Measurements from ENCODE around the gene JAK3. TPM values are rescaled to one million over a fixed set of nuclear protein-coding genes. Genes with fewer than 3 reads are reported as not detected.

JAK3 gene
- total RNA-seq, 1 experiment from 2014 or later = not detected

DNA sequence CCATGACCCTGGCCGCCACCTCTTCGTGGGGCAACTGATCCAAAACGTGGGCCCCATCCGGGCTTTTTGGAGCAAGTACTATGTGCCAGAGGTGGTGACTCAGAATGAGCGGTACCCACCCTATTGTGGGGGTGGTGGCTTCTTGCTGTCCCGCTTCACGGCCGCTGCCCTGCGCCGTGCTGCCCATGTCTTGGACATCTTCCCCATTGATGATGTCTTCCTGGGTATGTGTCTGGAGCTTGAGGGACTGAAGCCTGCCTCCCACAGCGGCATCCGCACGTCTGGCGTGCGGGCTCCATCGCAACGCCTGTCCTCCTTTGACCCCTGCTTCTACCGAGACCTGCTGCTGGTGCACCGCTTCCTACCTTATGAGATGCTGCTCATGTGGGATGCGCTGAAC, 36.1 kb downstream of the JAK3 start:
- ChIA-PET CTCF (no interaction called here), POLR2A (no interaction called here)
- Histone ChIP-seq H3K36me3 (ENCODE audit: control insufficient read depth, insufficient read depth, low read length) (no peaks in the 10 kb centered on the region), H3K27me3 (replicated peaks; ENCODE audit: control insufficient read depth, insufficient read depth, low read length) (no peaks in the 10 kb centered on the region), H3K9me3 (no peaks in the 10 kb centered on the region), H3K4me3 (ENCODE audit: low read depth, low read length) (no peak overlapping the region), H3K4me1 (no peaks in the 10 kb centered on the region)
- BruUV-seq (replicated peaks) = no TSS peak
- intact Hi-C loops (cut with micrococcal nuclease; ENCODE audit: unreplicated experiment) = no loop called here
- Mint-ChIP-seq H3K4me1 (ENCODE audit: low read depth, unreplicated experiment) (no peaks in the 10 kb centered on the region), H3K4me3 (ENCODE audit: unreplicated experiment) (no peak overlapping the region), H3K27me3 (ENCODE audit: insufficient read depth, unreplicated experiment) (peaks cover 2% of the 10 kb centered on the region), H3K9me3 (ENCODE audit: unreplicated experiment) (no peaks in the 10 kb centered on the region), H3K36me3 (ENCODE audit: insufficient read depth, unreplicated experiment) (peaks cover 5% of the 10 kb centered on the region), H3K27ac (ENCODE audit: unreplicated experiment) (no peak overlapping the region)
- no peak for DNase-seq
- TF ChIP-seq, protein P1, sequence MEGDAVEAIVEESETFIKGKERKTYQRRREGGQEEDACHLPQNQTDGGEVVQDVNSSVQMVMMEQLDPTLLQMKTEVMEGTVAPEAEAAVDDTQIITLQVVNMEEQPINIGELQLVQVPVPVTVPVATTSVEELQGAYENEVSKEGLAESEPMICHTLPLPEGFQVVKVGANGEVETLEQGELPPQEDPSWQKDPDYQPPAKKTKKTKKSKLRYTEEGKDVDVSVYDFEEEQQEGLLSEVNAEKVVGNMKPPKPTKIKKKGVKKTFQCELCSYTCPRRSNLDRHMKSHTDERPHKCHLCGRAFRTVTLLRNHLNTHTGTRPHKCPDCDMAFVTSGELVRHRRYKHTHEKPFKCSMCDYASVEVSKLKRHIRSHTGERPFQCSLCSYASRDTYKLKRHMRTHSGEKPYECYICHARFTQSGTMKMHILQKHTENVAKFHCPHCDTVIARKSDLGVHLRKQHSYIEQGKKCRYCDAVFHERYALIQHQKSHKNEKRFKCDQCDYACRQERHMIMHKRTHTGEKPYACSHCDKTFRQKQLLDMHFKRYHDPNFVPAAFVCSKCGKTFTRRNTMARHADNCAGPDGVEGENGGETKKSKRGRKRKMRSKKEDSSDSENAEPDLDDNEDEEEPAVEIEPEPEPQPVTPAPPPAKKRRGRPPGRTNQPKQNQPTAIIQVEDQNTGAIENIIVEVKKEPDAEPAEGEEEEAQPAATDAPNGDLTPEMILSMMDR (IDR thresholded peaks at IDR 0.05; ENCODE audit: insufficient read depth in 1 of 2, low read depth in 1 of 2, low read length in 1 of 2, severe bottlenecking in 1 of 2, unreplicated experiment in 1 of 2) = no peak

DNA sequence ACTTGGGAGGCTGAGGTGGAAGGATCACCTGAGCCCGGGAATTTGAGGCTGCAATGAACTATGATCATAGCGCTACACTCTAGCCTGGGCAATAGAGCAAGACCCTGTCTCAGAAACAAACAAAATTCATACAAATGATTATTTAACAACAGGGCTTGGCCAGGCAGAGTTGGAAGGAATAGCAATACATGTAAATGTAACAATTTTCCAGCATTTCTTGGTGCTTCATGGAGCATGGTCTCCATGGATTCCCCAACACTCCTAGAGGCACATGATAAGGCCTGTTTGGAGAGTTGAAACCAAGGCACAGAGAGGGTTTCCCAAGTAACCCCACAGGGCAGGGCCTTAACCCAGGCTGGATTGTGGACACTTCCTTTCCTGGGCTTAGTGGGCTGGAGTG, 36.7 kb downstream of the JAK3 start:
- ChIA-PET CTCF (no interaction called here), POLR2A (no interaction called here)
- no TSS peak for BruUV-seq (replicated peaks)
- Mint-ChIP-seq H3K36me3 (ENCODE audit: insufficient read depth, unreplicated experiment) (no peaks in the 10 kb centered on the region), H3K27me3 (ENCODE audit: insufficient read depth, unreplicated experiment) (peaks cover 2% of the 10 kb centered on the region), H3K4me1 (ENCODE audit: low read depth, unreplicated experiment) (no peaks in the 10 kb centered on the region), H3K27ac (ENCODE audit: unreplicated experiment) (no peak overlapping the region), H3K9me3 (ENCODE audit: unreplicated experiment) (no peaks in the 10 kb centered on the region), H3K4me3 (ENCODE audit: unreplicated experiment) (no peak overlapping the region)
- Histone ChIP-seq H3K36me3 (ENCODE audit: control insufficient read depth, insufficient read depth, low read length) (no peaks in the 10 kb centered on the region), H3K27me3 (replicated peaks; ENCODE audit: control insufficient read depth, insufficient read depth, low read length) (no peaks in the 10 kb centered on the region), H3K9me3 (no peaks in the 10 kb centered on the region), H3K4me1 (no peaks in the 10 kb centered on the region), H3K4me3 (ENCODE audit: low read depth, low read length) (no peak overlapping the region)
- no peak for DNase-seq
- TF ChIP-seq, protein P1 (IDR thresholded peaks at IDR 0.05; ENCODE audit: insufficient read depth in 1 of 2, low read depth in 1 of 2, low read length in 1 of 2, severe bottlenecking in 1 of 2, unreplicated experiment in 1 of 2) = no peak
- intact Hi-C loops (cut with micrococcal nuclease; ENCODE audit: unreplicated experiment) = no loop called here

DNA sequence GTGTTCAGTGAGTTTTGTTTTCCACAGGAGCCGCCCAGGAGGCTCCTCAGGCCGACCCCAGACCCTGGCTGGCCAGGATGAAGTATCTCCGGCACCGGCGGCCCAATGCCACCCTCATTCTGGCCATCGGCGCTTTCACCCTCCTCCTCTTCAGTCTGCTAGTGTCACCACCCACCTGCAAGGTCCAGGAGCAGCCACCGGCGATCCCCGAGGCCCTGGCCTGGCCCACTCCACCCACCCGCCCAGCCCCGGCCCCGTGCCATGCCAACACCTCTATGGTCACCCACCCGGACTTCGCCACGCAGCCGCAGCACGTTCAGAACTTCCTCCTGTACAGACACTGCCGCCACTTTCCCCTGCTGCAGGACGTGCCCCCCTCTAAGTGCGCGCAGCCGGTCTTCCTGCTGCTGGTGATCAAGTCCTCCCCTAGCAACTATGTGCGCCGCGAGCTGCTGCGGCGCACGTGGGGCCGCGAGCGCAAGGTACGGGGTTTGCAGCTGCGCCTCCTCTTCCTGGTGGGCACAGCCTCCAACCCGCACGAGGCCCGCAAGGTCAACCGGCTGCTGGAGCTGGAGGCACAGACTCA, 40.0 kb downstream of the JAK3 start:
- no peaks in the 10 kb centered on the region for H3K9me3 Mint-ChIP-seq (ENCODE audit: unreplicated experiment)
- Histone ChIP-seq H3K9me3 (no peaks in the 10 kb centered on the region), H3K4me3 (ENCODE audit: low read depth, low read length) (no peak overlapping the region), H3K4me1 (no peaks in the 10 kb centered on the region), H3K27me3 (replicated peaks; ENCODE audit: control insufficient read depth, insufficient read depth, low read length) (no peaks in the 10 kb centered on the region), H3K36me3 (ENCODE audit: control insufficient read depth, insufficient read depth, low read length) (no peaks in the 10 kb centered on the region)
- no peak for DNase-seq
- TF ChIP-seq, protein P1 (IDR thresholded peaks at IDR 0.05; ENCODE audit: insufficient read depth in 1 of 2, low read depth in 1 of 2, low read length in 1 of 2, severe bottlenecking in 1 of 2, unreplicated experiment in 1 of 2) = no peak
- no peaks in the 10 kb centered on the region for H3K27me3 Mint-ChIP-seq (ENCODE audit: insufficient read depth, unreplicated experiment)
- CTCF ChIA-PET = no interaction called here
- H3K36me3 Mint-ChIP-seq (ENCODE audit: insufficient read depth, unreplicated experiment) = no peaks in the 10 kb centered on the region
- no TSS peak for BruUV-seq (replicated peaks)
- POLR2A ChIA-PET = no interaction called here
- H3K4me1 Mint-ChIP-seq (ENCODE audit: low read depth, unreplicated experiment) = no peaks in the 10 kb centered on the region
- intact Hi-C loops (cut with micrococcal nuclease; ENCODE audit: unreplicated experiment) = no loop called here
- no peak overlapping the region for H3K4me3 Mint-ChIP-seq (ENCODE audit: unreplicated experiment)
- H3K27ac Mint-ChIP-seq (ENCODE audit: unreplicated experiment) = no peak overlapping the region

Measured in Caco-2 (cell line).